ENCODE results near the gene TENM3. TPM values are rescaled to one million over a fixed set of nuclear protein-coding genes. Genes with fewer than 3 reads are reported as not detected.
"Not testable (repeated sequence)": the region's sequence is repeated elsewhere in the genome, so short reads cannot be mapped to it uniquely, and the experiment has no call there.

The TENM3 gene
- total RNA-seq, 4 donors from 2014 or later = 0.18 to 9.4 (median 1.5) TPM

GRCh38 chr4:182236186-182236585 is 7.0 kb upstream of the TENM3 start:
- TF ChIP-seq, protein P1, sequence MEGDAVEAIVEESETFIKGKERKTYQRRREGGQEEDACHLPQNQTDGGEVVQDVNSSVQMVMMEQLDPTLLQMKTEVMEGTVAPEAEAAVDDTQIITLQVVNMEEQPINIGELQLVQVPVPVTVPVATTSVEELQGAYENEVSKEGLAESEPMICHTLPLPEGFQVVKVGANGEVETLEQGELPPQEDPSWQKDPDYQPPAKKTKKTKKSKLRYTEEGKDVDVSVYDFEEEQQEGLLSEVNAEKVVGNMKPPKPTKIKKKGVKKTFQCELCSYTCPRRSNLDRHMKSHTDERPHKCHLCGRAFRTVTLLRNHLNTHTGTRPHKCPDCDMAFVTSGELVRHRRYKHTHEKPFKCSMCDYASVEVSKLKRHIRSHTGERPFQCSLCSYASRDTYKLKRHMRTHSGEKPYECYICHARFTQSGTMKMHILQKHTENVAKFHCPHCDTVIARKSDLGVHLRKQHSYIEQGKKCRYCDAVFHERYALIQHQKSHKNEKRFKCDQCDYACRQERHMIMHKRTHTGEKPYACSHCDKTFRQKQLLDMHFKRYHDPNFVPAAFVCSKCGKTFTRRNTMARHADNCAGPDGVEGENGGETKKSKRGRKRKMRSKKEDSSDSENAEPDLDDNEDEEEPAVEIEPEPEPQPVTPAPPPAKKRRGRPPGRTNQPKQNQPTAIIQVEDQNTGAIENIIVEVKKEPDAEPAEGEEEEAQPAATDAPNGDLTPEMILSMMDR (IDR thresholded peaks at IDR 0.05) = no peak
- Histone ChIP-seq H3K4me1 (no peaks in the 10 kb centered on the region), H3K27ac (no peak overlapping the region), H3K36me3 (no peaks in the 10 kb centered on the region), H3K27me3 (no peaks in the 10 kb centered on the region), H3K9me3 (no peaks in the 10 kb centered on the region), H3K4me3 (no peak overlapping the region)
- DNase-seq = no peak

DNA sequence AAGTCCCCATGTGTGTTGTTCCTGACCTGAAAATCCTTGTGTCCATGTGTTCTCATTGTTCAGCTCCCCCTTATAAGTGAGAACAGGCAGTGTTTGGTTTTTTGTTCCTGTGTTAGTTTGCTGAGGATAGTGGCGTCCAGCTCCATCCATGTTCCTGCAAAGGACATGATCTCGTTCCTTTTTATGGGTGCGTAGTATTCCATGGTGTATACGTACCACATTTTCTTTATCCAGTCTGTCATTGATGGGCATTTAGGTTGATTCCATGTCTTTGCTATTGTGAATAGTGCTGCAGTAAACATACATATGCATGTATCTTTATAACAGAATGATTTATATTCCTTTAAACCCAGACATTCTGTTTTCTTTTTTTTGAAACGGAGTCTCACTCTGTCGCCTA is 6.2 kb upstream of the TENM3 start:
- not testable (repeated sequence) for H3K9me3 ChIP-seq, H3K4me1 ChIP-seq, H3K4me3 ChIP-seq, DNase-seq, H3K27me3 ChIP-seq, H3K27ac ChIP-seq, H3K36me3 ChIP-seq

- Histone ChIP-seq H3K36me3 (no peaks in the 10 kb centered on the region), H3K27ac (no peak overlapping the region), H3K4me3 (no peak overlapping the region), H3K27me3 (no peaks in the 10 kb centered on the region), H3K9me3 (no peaks in the 10 kb centered on the region), H3K4me1 (no peaks in the 10 kb centered on the region)
- TF ChIP-seq POLR2A (IDR thresholded peaks at IDR 0.05) = no peak
- TF ChIP-seq, protein P1 (IDR thresholded peaks at IDR 0.05) = no peak
- DNase-seq = no peak
Observed at GRCh38 chr4:182238355-182238931, 4.8 kb upstream of the TENM3 start.

GRCh38 chr4:182240161-182241130 is 2.8 kb upstream of the TENM3 start:
- TF ChIP-seq POLR2A (IDR thresholded peaks at IDR 0.05) = no peak
- TF ChIP-seq, protein P1 (IDR thresholded peaks at IDR 0.05) = no peak
- no peak for DNase-seq
- Histone ChIP-seq H3K27ac (no peak overlapping the region), H3K27me3 (no peaks in the 10 kb centered on the region), H3K4me1 (no peaks in the 10 kb centered on the region), H3K36me3 (no peaks in the 10 kb centered on the region), H3K4me3 (no peak overlapping the region), H3K9me3 (no peaks in the 10 kb centered on the region)

- not testable (repeated sequence) for DNase-seq, H3K4me3 ChIP-seq, H3K27ac ChIP-seq, H3K4me1 ChIP-seq, H3K36me3 ChIP-seq, H3K27me3 ChIP-seq, H3K9me3 ChIP-seq
Observed at GRCh38 chr4:182242260-182242659, 942 bp upstream of the TENM3 start.

GRCh38 chr4:182242787-182243186 is 415 bp upstream of the TENM3 start:
- DNase-seq = no peak
- Histone ChIP-seq H3K4me3 (no peak overlapping the region), H3K36me3 (no peaks in the 10 kb centered on the region), H3K27me3 (no peaks in the 10 kb centered on the region), H3K4me1 (no peaks in the 10 kb centered on the region), H3K9me3 (no peaks in the 10 kb centered on the region), H3K27ac (no peak overlapping the region)
- TF ChIP-seq, protein P1 (IDR thresholded peaks at IDR 0.05) = no peak
- no peak for TF ChIP-seq POLR2A (IDR thresholded peaks at IDR 0.05)

Data from Peyer's patch (tissue), 4 donors.